Right lobe of liver (tissue), 4 donors: Measurements from ENCODE around the gene TSR3.

Source experiments
- CTCF ChIP-seq, 4 donors: fragments of 200-600 bp in 3 of 4; fragments of 450-650 bp in 1 of 4; IDR thresholded peaks; one replicate each; pipeline versions ENCODE4 v1.5.1 to v1.8.0; 2016 to 2022; ENCODE audit warnings: antibody characterized with exemption in 4 of 4, mild to moderate bottlenecking in 2 of 4
- POLR2A ChIP-seq: fragments of 450-650 bp; IDR thresholded peaks from one replicate; pipeline ENCODE4 v1.6.1; 2017; ENCODE audit warnings: antibody characterized with exemption, mild to moderate bottlenecking
- donor health status: DM: no; HTN: no; CAD: no.
- donor health status: DM: no; HTN: no; CAD: no.
- donor health status: DM: no; HTN: yes; CAD: no.

- no peak for TF ChIP-seq POLR2A
- no peak for TF ChIP-seq CTCF (IDR thresholded peaks at IDR 0.05)
Observed at GRCh38 chr16:1378087-1378803, 26.6 kb upstream of the TSR3 start.
